ENCODE measurements around the gene DDX39A. TPM values are rescaled to one million over a fixed set of nuclear protein-coding genes. Genes with fewer than 3 reads are reported as not detected.
A peak's percentile ranks its signal among the peaks of the same experiment; 100 is the strongest.
"Not testable (repeated sequence)": the region's sequence is repeated elsewhere in the genome, so short reads cannot be mapped to it uniquely, and the experiment has no call there.

Gene DDX39A
- polyA plus RNA-seq, 6 donors from 2014 or later: 110 to 169 (median 132) TPM

- DNase-seq (peak; percentile 73), ATAC-seq (ENCODE audit: low read depth in 2 of 2) (peak; percentile 27 to 28)
- Mint-ChIP-seq H3K36me3 (no peaks in the 10 kb centered on the region), H3K27ac (peak overlapping the region; percentile 99 to 100 (median 100)), H3K4me3 (peak overlapping the region; percentile 80 to 96 (median 90)), H3K27me3 (no peaks in the 10 kb centered on the region), H3K9me3 (peaks cover 0 to 5% (median 0%) of the 10 kb centered on the region in 7 donors), H3K4me1 (peaks cover 40 to 88% (median 55%) of the 10 kb centered on the region in 3 donors)
Measured at GRCh38 chr19:14370169-14370939, 48.8 kb downstream of the DDX39A start.

GRCh38 chr19:14369399-14370168 lies 49.6 kb downstream of the DDX39A start:
- no peaks in the 10 kb centered on the region for H3K27me3 Mint-ChIP-seq
- ATAC-seq (ENCODE audit: low read depth in 2 of 2) (peak; percentile 51 to 55), DNase-seq (peak; percentile 73)
- H3K4me3 Mint-ChIP-seq: peak overlapping the region; percentile 80 to 96 (median 90)
- H3K27ac Mint-ChIP-seq: peak overlapping the region; percentile 99 to 100 (median 100)
- peaks cover 0 to 5% (median 0%) of the 10 kb centered on the region in 7 donors for H3K9me3 Mint-ChIP-seq
- peaks cover 38 to 89% (median 52%) of the 10 kb centered on the region in 3 donors for H3K4me1 Mint-ChIP-seq
- no peaks in the 10 kb centered on the region for H3K36me3 Mint-ChIP-seq

- Mint-ChIP-seq H3K4me1 (peaks cover 47 to 86% (median 63%) of the 10 kb centered on the region in 3 donors), H3K9me3 (peaks cover 0 to 5% (median 0%) of the 10 kb centered on the region in 7 donors), H3K4me3 (peak overlapping the region in 7 of 8 donors; percentile 5 to 94 (median 56)), H3K27me3 (no peaks in the 10 kb centered on the region), H3K36me3 (no peaks in the 10 kb centered on the region), H3K27ac (peak overlapping the region; percentile 94 to 100 (median 100))
- DNase-seq: peak; percentile 70
- ATAC-seq (ENCODE audit: low read depth in 2 of 2): peak; percentile 16 to 25
Measured at GRCh38 chr19:14368011-14368513, 51.1 kb downstream of the DDX39A start.

- DNase-seq (no peak), ATAC-seq (ENCODE audit: low read depth in 2 of 2) (no peak)
- H3K4me3 Mint-ChIP-seq: peak overlapping the region in 6 of 8 donors; percentile 33 to 88 (median 64)
- peaks cover 51 to 86% (median 70%) of the 10 kb centered on the region in 3 donors for H3K4me1 Mint-ChIP-seq
- H3K27me3 Mint-ChIP-seq: no peaks in the 10 kb centered on the region
- H3K36me3 Mint-ChIP-seq: no peaks in the 10 kb centered on the region
- peaks cover 0 to 5% (median 0%) of the 10 kb centered on the region in 7 donors for H3K9me3 Mint-ChIP-seq
- peak overlapping the region; percentile 98 to 100 (median 100) for H3K27ac Mint-ChIP-seq
Measured at GRCh38 chr19:14367016-14367415, 52.1 kb downstream of the DDX39A start.

- H3K9me3 Mint-ChIP-seq: peaks cover 0 to 5% (median 0%) of the 10 kb centered on the region in 7 donors
- H3K27me3 Mint-ChIP-seq: no peaks in the 10 kb centered on the region
- peaks cover 55 to 86% (median 70%) of the 10 kb centered on the region in 3 donors for H3K4me1 Mint-ChIP-seq
- H3K36me3 Mint-ChIP-seq: no peaks in the 10 kb centered on the region
- DNase-seq: peak; percentile 77
- peak; percentile 48 to 49 for ATAC-seq (ENCODE audit: low read depth in 2 of 2)
- peak overlapping the region; percentile 98 to 100 (median 100) for H3K27ac Mint-ChIP-seq
- H3K4me3 Mint-ChIP-seq: peak overlapping the region in 7 of 8 donors; percentile 33 to 88 (median 61)
Measured at GRCh38 chr19:14366529-14366928, 52.6 kb downstream of the DDX39A start.

GRCh38 chr19:14364098-14364443 lies 55.1 kb downstream of the DDX39A start:
- ATAC-seq (ENCODE audit: low read depth in 2 of 2); H3K36me3 Mint-ChIP-seq; H3K9me3 Mint-ChIP-seq; DNase-seq; H3K27me3 Mint-ChIP-seq: not testable (repeated sequence)
- Mint-ChIP-seq H3K27ac (peak overlapping the region; percentile 64 to 98 (median 95)), H3K4me3 (peak overlapping the region; percentile 69 to 98 (median 91)), H3K4me1 (peaks cover 39 to 86% (median 54%) of the 10 kb centered on the region in 3 donors)

- Mint-ChIP-seq H3K9me3 (peaks cover 0 to 5% (median 0%) of the 10 kb centered on the region in 7 donors), H3K4me1 (peaks cover 38 to 85% (median 52%) of the 10 kb centered on the region in 3 donors), H3K36me3 (no peaks in the 10 kb centered on the region), H3K27me3 (no peaks in the 10 kb centered on the region), H3K4me3 (peak overlapping the region; percentile 69 to 98 (median 91)), H3K27ac (peak overlapping the region; percentile 64 to 98 (median 95))
- DNase-seq (no peak), ATAC-seq (ENCODE audit: low read depth in 2 of 2) (peak; percentile 11 to 12)
Measured at GRCh38 chr19:14363183-14364097, 55.7 kb downstream of the DDX39A start.

- no peak for DNase-seq
- Mint-ChIP-seq H3K4me3 (peak overlapping the region; percentile 69 to 98 (median 84)), H3K9me3 (peaks cover 0 to 2% (median 0%) of the 10 kb centered on the region in 7 donors), H3K36me3 (no peaks in the 10 kb centered on the region), H3K27me3 (no peaks in the 10 kb centered on the region), H3K27ac (peak overlapping the region in 5 of 6 donors; percentile 85 to 98 (median 91)), H3K4me1 (peaks cover 32 to 76% (median 37%) of the 10 kb centered on the region in 3 donors)
- ATAC-seq (ENCODE audit: low read depth in 2 of 2): peak; percentile 58 to 62
Measured at GRCh38 chr19:14361824-14362223, 57.3 kb downstream of the DDX39A start.

Other genes with a start within 250 kb of the DDX39A start
- gene ADGRL1, start 213.2 kb downstream of the DDX39A start, polyA plus RNA-seq (ENCODE audit: low read depth in 6 of 6): not detected
- 10 to 100 TPM; 17.8 to 41.1 (median 31.9) TPM for gene ADGRE5, start 37.9 kb downstream of the DDX39A start, polyA plus RNA-seq (ENCODE audit: low read depth in 6 of 6)
- gene PKN1, start 14.0 kb upstream of the DDX39A start, polyA plus RNA-seq (ENCODE audit: low read depth in 6 of 6): 10 to 100 TPM; 37.1 to 67.9 (median 48.0) TPM
- not detected for gene PTGER1, start 56.0 kb upstream of the DDX39A start, polyA plus RNA-seq (ENCODE audit: low read depth in 6 of 6)
- gene GIPC1, start 76.8 kb upstream of the DDX39A start, polyA plus RNA-seq (ENCODE audit: low read depth in 6 of 6): 10 to 100 TPM in 1 of 6 donors, 1 to 10 TPM in 5; 6.9 to 10.3 (median 7.5) TPM
- gene DNAJB1, start 99.1 kb upstream of the DDX39A start, polyA plus RNA-seq (ENCODE audit: low read depth in 6 of 6): 100 to 1,000 TPM in 2 of 6 donors, 10 to 100 TPM in 4; 73.1 to 113 (median 75.9) TPM
- gene TECR, start 110.3 kb upstream of the DDX39A start, polyA plus RNA-seq (ENCODE audit: low read depth in 6 of 6): 100 to 1,000 TPM in 5 of 6 donors, 10 to 100 TPM in 1; 95.6 to 169 (median 116) TPM
- gene NDUFB7, start 152.7 kb upstream of the DDX39A start, polyA plus RNA-seq (ENCODE audit: low read depth in 6 of 6): 100 to 1,000 TPM; 141 to 216 (median 170) TPM
- 100 to 1,000 TPM in 1 of 6 donors, 10 to 100 TPM in 5; 71.6 to 127 (median 93.6) TPM for gene CLEC17A, start 163.7 kb upstream of the DDX39A start, polyA plus RNA-seq (ENCODE audit: low read depth in 6 of 6)

Data from naive B cell (primary cell).